ENCODE data around the gene LZTS2.
A peak's percentile ranks its signal among the peaks of the same experiment; 100 is the strongest.

LZTS2 gene

DNA sequence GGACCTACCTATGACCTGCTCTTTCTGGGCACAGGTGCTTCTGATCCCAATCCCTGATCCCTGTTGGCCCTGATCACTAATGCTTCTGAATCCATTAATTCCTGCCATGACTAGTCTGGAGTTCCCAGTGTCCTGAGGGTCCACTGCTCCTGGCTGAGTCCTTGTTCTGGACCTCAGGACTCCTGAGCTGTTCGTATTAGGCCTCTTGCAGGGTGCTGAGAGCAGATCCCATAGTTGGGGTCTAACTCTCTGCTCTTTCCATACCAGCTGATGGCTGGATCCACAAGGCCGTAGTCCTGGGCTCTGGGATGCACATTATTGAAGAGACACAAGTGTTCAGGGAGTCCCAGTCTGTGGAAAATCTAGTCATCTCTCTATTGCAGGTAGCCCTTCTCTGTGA lies 19.3 kb upstream of the LZTS2 start:
- Histone ChIP-seq H3K4me1 (ENCODE audit: insufficient read depth, low read length) (peaks cover under 1% of the 10 kb centered on the region), H3K9ac (ENCODE audit: low read length) (no peak overlapping the region), H3K9me3 (ENCODE audit: low read length) (no peaks in the 10 kb centered on the region), H3K27me3 (ENCODE audit: control insufficient read depth in 1 of 2, insufficient read depth in 2 of 2, low read length in 2 of 2) (no peaks in the 10 kb centered on the region), H3K36me3 (ENCODE audit: insufficient read depth, low read length) (peaks cover 33% of the 10 kb centered on the region), H3K27ac (ENCODE audit: low read depth, low read length) (no peak overlapping the region), H3K4me3 (ENCODE audit: low read depth in 1 of 2, low read length in 2 of 2) (no peak overlapping the region)

DNA sequence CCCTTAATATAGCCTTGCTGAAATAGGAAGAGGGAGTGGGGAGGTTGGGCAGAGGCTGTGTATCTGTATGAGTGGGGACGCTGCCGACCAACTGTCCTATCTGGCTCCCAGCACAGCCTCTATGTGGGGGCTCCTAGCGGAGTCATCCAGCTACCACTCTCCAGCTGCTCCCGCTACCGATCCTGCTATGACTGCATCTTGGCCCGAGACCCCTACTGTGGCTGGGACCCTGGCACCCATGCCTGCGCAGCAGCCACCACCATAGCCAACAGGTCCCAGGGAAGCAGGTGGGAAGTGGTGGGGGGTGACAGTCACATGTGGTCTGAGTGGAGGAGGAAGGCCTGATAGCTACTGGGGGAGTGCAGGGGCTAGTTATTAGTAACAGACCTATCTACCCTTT lies 18.9 kb upstream of the LZTS2 start:
- Histone ChIP-seq H3K9ac (ENCODE audit: low read length) (no peak overlapping the region), H3K4me3 (ENCODE audit: low read depth in 1 of 2, low read length in 2 of 2) (no peak overlapping the region), H3K36me3 (ENCODE audit: insufficient read depth, low read length) (peaks cover 33% of the 10 kb centered on the region), H3K27ac (ENCODE audit: low read depth, low read length) (no peak overlapping the region), H3K4me1 (ENCODE audit: insufficient read depth, low read length) (peaks cover 4% of the 10 kb centered on the region), H3K9me3 (ENCODE audit: low read length) (no peaks in the 10 kb centered on the region), H3K27me3 (ENCODE audit: control insufficient read depth in 1 of 2, insufficient read depth in 2 of 2, low read length in 2 of 2) (no peaks in the 10 kb centered on the region)

DNA sequence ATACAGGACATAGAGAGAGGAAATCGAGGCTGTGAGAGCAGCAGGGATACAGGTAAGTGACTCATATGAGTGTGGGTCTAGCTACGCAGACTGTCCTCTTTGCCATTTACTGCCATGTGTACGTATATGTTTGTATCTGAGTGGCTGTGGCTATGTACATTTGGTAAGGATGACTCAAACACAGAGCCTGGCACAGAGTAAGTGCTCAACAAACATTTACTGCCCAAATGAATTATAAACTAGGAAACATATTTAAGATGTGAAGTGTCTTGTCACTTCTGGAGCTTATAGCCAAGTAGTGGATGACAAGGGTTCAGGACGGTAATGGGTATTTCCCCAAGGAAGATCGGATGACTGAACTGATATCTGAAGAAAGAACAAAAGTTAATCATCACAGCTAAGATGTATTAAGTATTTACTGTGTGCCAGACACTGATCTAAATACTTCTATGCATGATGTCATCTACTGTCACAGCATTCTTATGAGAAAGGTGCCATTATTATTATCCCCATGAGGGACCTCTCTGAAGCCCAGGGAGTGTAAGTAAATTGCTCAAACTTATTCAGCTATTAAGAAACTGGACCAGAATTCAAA lies 18.3 kb upstream of the LZTS2 start:
- H3K4me1 ChIP-seq (ENCODE audit: insufficient read depth, low read length): peaks cover 10% of the 10 kb centered on the region
- H3K36me3 ChIP-seq (ENCODE audit: insufficient read depth, low read length): peaks cover 37% of the 10 kb centered on the region
- no peak overlapping the region for H3K27ac ChIP-seq (ENCODE audit: low read depth, low read length)
- H3K9me3 ChIP-seq (ENCODE audit: low read length): no peaks in the 10 kb centered on the region
- H3K9ac ChIP-seq (ENCODE audit: low read length): no peak overlapping the region
- no peak overlapping the region for H3K4me3 ChIP-seq (ENCODE audit: low read depth in 1 of 2, low read length in 2 of 2)
- no peaks in the 10 kb centered on the region for H3K27me3 ChIP-seq (ENCODE audit: control insufficient read depth in 1 of 2, insufficient read depth in 2 of 2, low read length in 2 of 2)

DNA sequence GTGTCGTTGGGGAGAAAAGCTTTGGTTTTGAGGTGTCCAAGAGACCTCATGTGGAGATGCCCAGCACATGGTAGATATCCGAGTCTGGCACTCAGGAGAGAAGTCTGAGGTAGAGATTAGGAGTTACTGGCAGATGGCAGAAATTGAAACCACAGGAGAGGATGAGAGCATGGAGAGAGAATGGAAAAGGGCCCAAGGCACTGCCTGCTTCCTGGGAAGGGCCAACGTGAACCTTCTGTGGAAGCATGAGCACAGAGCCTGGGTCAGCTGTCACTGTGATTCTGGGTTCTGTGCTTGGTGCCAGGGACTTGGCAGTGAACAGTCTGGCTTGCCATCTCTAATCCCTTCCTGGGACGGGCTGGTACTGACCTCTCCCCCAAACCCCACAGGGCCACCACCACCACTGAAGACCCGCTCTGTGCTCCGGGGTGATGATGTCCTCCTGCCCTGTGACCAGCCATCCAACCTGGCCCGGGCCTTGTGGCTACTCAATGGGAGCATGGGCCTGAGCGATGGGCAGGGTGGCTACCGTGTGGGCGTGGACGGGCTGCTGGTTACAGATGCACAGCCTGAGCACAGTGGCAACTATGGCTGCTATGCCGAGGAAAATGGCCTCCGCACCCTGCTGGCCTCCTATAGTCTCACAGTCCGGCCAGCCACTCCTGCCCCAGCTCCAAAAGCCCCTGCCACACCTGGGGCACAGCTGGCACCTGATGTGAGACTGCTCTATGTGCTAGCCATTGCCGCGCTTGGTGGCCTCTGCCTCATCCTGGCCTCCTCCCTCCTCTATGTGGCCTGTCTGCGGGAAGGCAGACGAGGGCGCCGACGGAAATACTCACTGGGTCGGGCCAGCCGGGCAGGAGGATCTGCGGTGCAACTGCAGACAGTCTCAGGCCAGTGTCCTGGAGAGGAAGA lies 16.4 kb upstream of the LZTS2 start:
- Histone ChIP-seq H3K27me3 (ENCODE audit: control insufficient read depth in 1 of 2, insufficient read depth in 2 of 2, low read length in 2 of 2) (no peaks in the 10 kb centered on the region), H3K27ac (ENCODE audit: low read depth, low read length) (no peak overlapping the region), H3K9me3 (ENCODE audit: low read length) (no peaks in the 10 kb centered on the region), H3K36me3 (ENCODE audit: insufficient read depth, low read length) (peaks cover 30% of the 10 kb centered on the region), H3K9ac (ENCODE audit: low read length) (no peak overlapping the region), H3K4me3 (ENCODE audit: low read depth in 1 of 2, low read length in 2 of 2) (no peak overlapping the region), H3K4me1 (ENCODE audit: insufficient read depth, low read length) (peaks cover 22% of the 10 kb centered on the region)

DNA sequence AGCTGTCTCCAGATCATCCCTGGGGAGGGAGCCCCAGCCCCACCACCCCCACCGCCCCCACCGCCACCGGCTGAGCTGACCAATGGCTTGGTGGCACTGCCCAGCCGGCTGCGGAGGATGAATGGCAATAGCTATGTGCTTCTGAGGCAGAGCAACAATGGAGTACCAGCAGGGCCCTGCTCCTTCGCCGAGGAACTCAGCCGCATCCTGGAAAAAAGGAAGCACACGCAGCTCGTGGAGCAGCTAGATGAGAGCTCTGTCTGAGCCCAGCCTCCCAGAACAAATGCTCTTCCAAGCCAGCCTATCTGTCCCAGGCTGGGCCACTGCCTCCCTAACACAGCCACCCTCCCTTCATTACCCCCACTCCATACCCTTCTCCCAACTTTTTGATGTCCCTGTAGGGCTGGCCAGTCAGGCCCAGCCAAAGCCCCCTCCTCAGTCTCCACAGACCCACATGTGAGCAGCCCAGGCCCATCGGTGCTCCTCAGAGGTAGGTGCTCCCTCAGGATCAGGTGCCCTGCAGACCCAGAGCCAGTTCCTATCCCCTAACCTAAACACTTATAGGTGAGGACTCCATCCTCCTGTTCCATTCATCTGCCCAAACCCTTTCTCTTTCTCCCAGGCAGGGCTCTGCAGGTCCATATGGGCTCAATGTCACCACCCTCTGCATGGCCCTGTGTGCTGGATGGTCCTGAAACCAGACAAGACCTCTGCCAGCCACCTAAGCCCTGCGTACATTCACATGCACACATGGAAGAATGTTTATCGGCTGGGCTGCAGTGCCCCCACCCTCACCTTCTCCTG lies 15.5 kb upstream of the LZTS2 start:
- Histone ChIP-seq H3K4me1 (ENCODE audit: insufficient read depth, low read length) (peaks cover 28% of the 10 kb centered on the region), H3K9ac (ENCODE audit: low read length) (no peak overlapping the region), H3K4me3 (ENCODE audit: low read depth in 1 of 2, low read length in 2 of 2) (no peak overlapping the region), H3K27me3 (ENCODE audit: control insufficient read depth in 1 of 2, insufficient read depth in 2 of 2, low read length in 2 of 2) (no peaks in the 10 kb centered on the region), H3K27ac (ENCODE audit: low read depth, low read length) (no peak overlapping the region), H3K9me3 (ENCODE audit: low read length) (no peaks in the 10 kb centered on the region), H3K36me3 (ENCODE audit: insufficient read depth, low read length) (peaks cover 23% of the 10 kb centered on the region)

DNA sequence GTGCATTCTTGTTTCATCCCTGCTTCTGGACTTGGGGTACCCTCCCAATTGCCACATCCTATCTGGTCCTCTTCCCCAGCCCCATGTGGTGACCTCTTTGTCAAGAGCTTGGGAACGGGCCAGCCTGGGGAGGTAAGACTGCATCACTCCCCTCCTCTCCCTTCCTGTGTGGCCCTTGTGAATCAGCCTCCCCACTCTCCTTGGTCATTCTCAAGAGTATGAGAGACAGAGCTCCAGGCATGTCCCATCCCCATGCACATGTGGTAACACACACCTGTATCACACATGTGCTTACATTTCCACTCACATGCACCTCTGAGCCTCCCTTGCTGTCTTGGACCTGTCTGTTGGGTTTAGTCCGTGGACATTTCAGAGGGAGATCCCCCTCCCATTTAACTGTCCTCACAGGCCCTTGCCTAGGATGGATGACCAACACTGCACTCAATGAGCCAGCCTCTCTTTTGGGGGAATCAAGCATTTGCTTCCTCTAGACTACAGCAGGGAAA lies 14.9 kb upstream of the LZTS2 start:
- no peak overlapping the region for H3K27ac ChIP-seq (ENCODE audit: low read depth, low read length)
- no peaks in the 10 kb centered on the region for H3K9me3 ChIP-seq (ENCODE audit: low read length)
- H3K27me3 ChIP-seq (ENCODE audit: control insufficient read depth in 1 of 2, insufficient read depth in 2 of 2, low read length in 2 of 2): no peaks in the 10 kb centered on the region
- peaks cover 34% of the 10 kb centered on the region for H3K4me1 ChIP-seq (ENCODE audit: insufficient read depth, low read length)
- peaks cover 27% of the 10 kb centered on the region for H3K36me3 ChIP-seq (ENCODE audit: insufficient read depth, low read length)
- H3K4me3 ChIP-seq (ENCODE audit: low read depth in 1 of 2, low read length in 2 of 2): no peak overlapping the region
- H3K9ac ChIP-seq (ENCODE audit: low read length): no peak overlapping the region

DNA sequence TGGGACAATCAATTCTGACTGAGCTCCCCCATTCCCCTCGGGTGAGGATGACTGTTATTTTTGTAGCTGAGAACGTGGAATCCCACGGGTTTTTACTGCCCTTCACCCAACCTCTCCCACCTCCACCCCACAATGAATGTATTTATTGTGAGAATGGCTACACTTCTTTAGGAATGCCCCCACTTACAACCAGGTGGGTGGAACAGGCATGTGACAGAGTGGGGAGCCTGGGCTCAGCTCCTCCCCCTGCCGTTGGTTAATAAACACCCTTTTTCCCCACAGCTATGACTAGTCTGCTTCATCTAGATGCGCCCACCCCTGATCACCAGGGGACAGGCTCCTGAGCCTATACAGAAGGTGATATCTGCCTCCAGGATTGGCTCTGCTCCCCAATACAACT lies 14.3 kb upstream of the LZTS2 start:
- H3K9me3 ChIP-seq (ENCODE audit: low read length): no peaks in the 10 kb centered on the region
- H3K36me3 ChIP-seq (ENCODE audit: insufficient read depth, low read length): peaks cover 25% of the 10 kb centered on the region
- no peak overlapping the region for H3K27ac ChIP-seq (ENCODE audit: low read depth, low read length)
- H3K4me1 ChIP-seq (ENCODE audit: insufficient read depth, low read length): peaks cover 34% of the 10 kb centered on the region
- no peak overlapping the region for H3K9ac ChIP-seq (ENCODE audit: low read length)
- no peak overlapping the region for H3K4me3 ChIP-seq (ENCODE audit: low read depth in 1 of 2, low read length in 2 of 2)
- H3K27me3 ChIP-seq (ENCODE audit: control insufficient read depth in 1 of 2, insufficient read depth in 2 of 2, low read length in 2 of 2): no peaks in the 10 kb centered on the region

DNA sequence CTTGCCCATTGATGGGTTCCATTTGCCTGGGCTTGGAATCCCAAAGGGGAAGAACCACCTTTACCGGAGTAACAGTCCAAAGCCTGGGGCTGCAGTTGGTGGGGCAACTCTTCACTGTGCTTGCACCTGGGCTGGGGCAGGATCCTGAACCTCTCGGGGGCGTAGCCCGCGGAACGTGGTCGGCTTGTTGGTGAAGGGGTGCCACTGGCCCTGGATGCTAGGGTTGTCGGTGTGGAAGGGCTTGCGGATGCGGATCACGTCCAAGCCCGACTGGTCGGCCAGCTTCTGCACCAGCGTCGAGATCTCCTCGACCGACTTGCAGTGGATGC lies 13.0 kb upstream of the LZTS2 start:
- peaks cover 34% of the 10 kb centered on the region for H3K4me1 ChIP-seq (ENCODE audit: insufficient read depth, low read length)
- H3K9ac ChIP-seq (ENCODE audit: low read length): peak overlapping the region; percentile 53
- no peaks in the 10 kb centered on the region for H3K9me3 ChIP-seq (ENCODE audit: low read length)
- H3K36me3 ChIP-seq (ENCODE audit: insufficient read depth, low read length): peaks cover 27% of the 10 kb centered on the region
- no peaks in the 10 kb centered on the region for H3K27me3 ChIP-seq (ENCODE audit: control insufficient read depth in 1 of 2, insufficient read depth in 2 of 2, low read length in 2 of 2)
- peak overlapping the region; percentile 86 for H3K27ac ChIP-seq (ENCODE audit: low read depth, low read length)
- H3K4me3 ChIP-seq (ENCODE audit: low read depth in 1 of 2, low read length in 2 of 2): peak overlapping the region; percentile 87

DNA sequence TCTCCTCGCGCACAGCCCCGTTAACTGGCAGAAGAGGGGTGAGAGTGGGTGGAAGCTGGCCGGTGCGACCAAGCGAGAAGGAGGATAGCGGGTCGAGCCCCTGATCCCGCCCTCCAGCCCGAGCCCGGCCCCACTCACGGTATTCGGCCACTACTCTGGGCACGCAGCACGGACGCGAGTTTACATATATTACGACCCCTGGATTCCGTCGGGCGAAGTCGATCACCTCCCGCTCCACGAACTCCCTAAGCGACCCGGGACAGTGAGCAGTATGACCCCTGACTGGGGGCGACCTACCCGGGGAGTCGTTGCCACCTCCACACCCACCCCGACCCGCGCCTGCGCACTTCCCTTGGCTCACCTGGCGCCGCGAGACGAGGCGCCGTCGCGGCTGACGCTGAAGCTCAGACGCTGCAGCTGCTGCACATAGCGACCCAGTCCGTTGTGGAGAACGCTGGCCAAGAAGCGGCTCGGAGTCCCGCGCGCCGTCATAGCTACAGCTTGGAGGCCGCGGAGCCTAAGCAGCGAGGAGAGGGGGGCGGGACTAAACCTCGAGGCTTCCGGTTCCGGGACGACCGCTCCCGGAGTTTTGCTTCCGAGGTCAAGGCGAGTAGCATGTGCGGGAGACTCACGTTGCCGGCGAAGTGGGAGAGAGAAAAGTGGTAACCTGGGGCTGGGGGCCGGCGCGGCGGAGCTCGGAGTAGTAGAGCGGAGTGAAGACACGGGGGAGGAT lies 12.5 kb upstream of the LZTS2 start, which contains the start of the genes MRPL43 and TWNK:
TSS of gene MRPL43 (minus strand) at position 546 of the 733 bp plus-strand sequence. CDS start at position 492, 54 bp downstream.
TSS of gene TWNK (plus strand) at position 592 of the 733 bp plus-strand sequence. CDS start 668 bp downstream, outside the sequence.
- H3K27ac ChIP-seq (ENCODE audit: low read depth, low read length): peak within 1 kb of the TSS; percentile 86
- H3K9ac ChIP-seq (ENCODE audit: low read length): peak within 1 kb of the TSS; percentile 53
- H3K9me3 ChIP-seq (ENCODE audit: low read length): no peaks in the 10 kb centered on the region
- H3K36me3 ChIP-seq (ENCODE audit: insufficient read depth, low read length): peaks cover 27% of the 10 kb centered on the region
- peaks cover 34% of the 10 kb centered on the region for H3K4me1 ChIP-seq (ENCODE audit: insufficient read depth, low read length)
- no peaks in the 10 kb centered on the region for H3K27me3 ChIP-seq (ENCODE audit: control insufficient read depth in 1 of 2, insufficient read depth in 2 of 2, low read length in 2 of 2)
- peak within 1 kb of the TSS; percentile 87 for H3K4me3 ChIP-seq (ENCODE audit: low read depth in 1 of 2, low read length in 2 of 2)

DNA sequence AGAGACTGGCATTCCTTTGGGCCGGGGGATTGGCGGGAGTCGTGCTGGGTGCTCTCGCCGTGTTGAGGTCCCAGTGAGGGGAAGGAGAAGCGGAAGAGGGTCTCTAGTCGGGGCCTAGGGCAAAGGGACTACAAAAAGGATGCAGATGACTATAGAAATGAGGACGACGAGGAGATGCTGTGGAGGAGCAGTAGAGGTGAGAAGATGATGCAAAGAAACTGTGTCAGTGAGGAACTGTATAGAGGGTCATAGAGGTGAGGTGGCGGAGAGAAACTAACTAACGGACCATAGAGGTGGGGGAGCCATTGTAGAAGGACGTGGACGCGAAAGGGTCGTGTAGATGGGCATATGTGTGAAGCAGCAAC lies 11.9 kb upstream of the LZTS2 start:
- Histone ChIP-seq H3K4me1 (ENCODE audit: insufficient read depth, low read length) (peaks cover 34% of the 10 kb centered on the region), H3K27ac (ENCODE audit: low read depth, low read length) (peak overlapping the region; percentile 69), H3K9me3 (ENCODE audit: low read length) (no peaks in the 10 kb centered on the region), H3K4me3 (ENCODE audit: low read depth in 1 of 2, low read length in 2 of 2) (peak overlapping the region; percentile 87), H3K27me3 (ENCODE audit: control insufficient read depth in 1 of 2, insufficient read depth in 2 of 2, low read length in 2 of 2) (no peaks in the 10 kb centered on the region), H3K36me3 (ENCODE audit: insufficient read depth, low read length) (peaks cover 27% of the 10 kb centered on the region), H3K9ac (ENCODE audit: low read length) (peak overlapping the region; percentile 53)

Measured in muscle layer of colon (tissue), 2 donors.